GM21526 (cell line): Measurements from ENCODE around the gene TNFAIP3.

Experiments used
- ATAC-seq: cut with Tn5 transposase; IDR thresholded peaks from one replicate; pipeline ENCODE4 v1.9.1; 2021; ENCODE audit warnings: moderate library complexity; ENCODE audit not compliant: unreplicated experiment, low FRiP score

Gene TNFAIP3

GRCh38 chr6:137862419-137863090, 4.5 kb upstream of the TNFAIP3 start:
- no peak for ATAC-seq

GRCh38 chr6:137863091-137863797, 3.8 kb upstream of the TNFAIP3 start:
- ATAC-seq = no peak

- no peak for ATAC-seq
Measured at GRCh38 chr6:137864812-137865508, 2.1 kb upstream of the TNFAIP3 start.

GRCh38 chr6:137866200-137866913, 702 bp upstream of the TNFAIP3 start:
- peak; percentile 25 for ATAC-seq

- peak; percentile 1 for ATAC-seq
Measured at GRCh38 chr6:137867685-137868509, 838 bp downstream of the TNFAIP3 start.

GRCh38 chr6:137868721-137869548, 1.9 kb downstream of the TNFAIP3 start:
- ATAC-seq = no peak

- no peak for ATAC-seq
Measured at GRCh38 chr6:137869549-137870307, 2.7 kb downstream of the TNFAIP3 start.

GRCh38 chr6:137870308-137870644, 3.2 kb downstream of the TNFAIP3 start:
- ATAC-seq = no peak

GRCh38 chr6:137870744-137871247, 3.7 kb downstream of the TNFAIP3 start:
- peak; percentile 27 for ATAC-seq

GRCh38 chr6:137871291-137871690, 4.2 kb downstream of the TNFAIP3 start:
- no peak for ATAC-seq

GRCh38 chr6:137871831-137872454, 4.9 kb downstream of the TNFAIP3 start:
- ATAC-seq = no peak

GRCh38 chr6:137872581-137873115, 5.6 kb downstream of the TNFAIP3 start:
- ATAC-seq = no peak

- no peak for ATAC-seq
Measured at GRCh38 chr6:137873273-137873762, 6.3 kb downstream of the TNFAIP3 start.

- no peak for ATAC-seq
Measured at GRCh38 chr6:137874204-137875057, 7.4 kb downstream of the TNFAIP3 start.

GRCh38 chr6:137875058-137875520, 8.0 kb downstream of the TNFAIP3 start:
- no peak for ATAC-seq

- ATAC-seq = no peak
Measured at GRCh38 chr6:137875606-137876005, 8.5 kb downstream of the TNFAIP3 start.
